ENCODE data around the gene CCNI2.
A peak's percentile ranks its signal among the peaks of the same experiment; 100 is the strongest.

Gene CCNI2

GRCh38 chr5:132776131-132776937 lies 29.1 kb downstream of the CCNI2 start:
- no peak for TF ChIP-seq CTCF (IDR thresholded peaks at IDR 0.05; ENCODE audit: low read depth, low read length, missing control alignments)
- DNase-seq (ENCODE audit: low read depth): no peak

GRCh38 chr5:132776938-132777208 lies 29.6 kb downstream of the CCNI2 start:
- TF ChIP-seq CTCF (IDR thresholded peaks at IDR 0.05; ENCODE audit: low read depth, low read length, missing control alignments): no peak
- no peak for DNase-seq (ENCODE audit: low read depth)
- H3K4me3 ChIP-seq (ENCODE audit: low read depth, low read length): peak overlapping the region; percentile 65

More at GRCh38 chr5:132776131-132776937, 29.1 kb downstream of the CCNI2 start:
- peak overlapping the region; percentile 65 for H3K4me3 ChIP-seq (ENCODE audit: low read depth, low read length)

GRCh38 chr5:132777209-132778069 lies 30.2 kb downstream of the CCNI2 start, which contains the start of gene SEPTIN8:
Gene SEPTIN8, minus strand, starts transcription at chr5:132777239. Its CDS starts 102 bp downstream, at chr5:132777137.
- DNase-seq (ENCODE audit: low read depth): no peak
- TF ChIP-seq CTCF (IDR thresholded peaks at IDR 0.05; ENCODE audit: low read depth, low read length, missing control alignments): no peak
- peak within 1 kb of the TSS; percentile 65 for H3K4me3 ChIP-seq (ENCODE audit: low read depth, low read length)

GRCh38 chr5:132778129-132778528 lies 30.9 kb downstream of the CCNI2 start:
- DNase-seq (ENCODE audit: low read depth): no peak
- TF ChIP-seq CTCF (IDR thresholded peaks at IDR 0.05; ENCODE audit: low read depth, low read length, missing control alignments): no peak
- H3K4me3 ChIP-seq (ENCODE audit: low read depth, low read length): peak overlapping the region; percentile 65; the same call in 1 of the 2 replicates

- no peak for TF ChIP-seq CTCF (IDR thresholded peaks at IDR 0.05; ENCODE audit: low read depth, low read length, missing control alignments)
- no peak for DNase-seq (ENCODE audit: low read depth)
- H3K4me3 ChIP-seq (ENCODE audit: low read depth, low read length): no peak overlapping the region
Observed at GRCh38 chr5:132778856-132779255, 31.6 kb downstream of the CCNI2 start.

- no peak for TF ChIP-seq CTCF (IDR thresholded peaks at IDR 0.05; ENCODE audit: low read depth, low read length, missing control alignments)
- no peak for DNase-seq (ENCODE audit: low read depth)
Observed at GRCh38 chr5:132779961-132780360, 32.7 kb downstream of the CCNI2 start.

More at GRCh38 chr5:132779961-132780360, 32.7 kb downstream of the CCNI2 start:
- no peak overlapping the region for H3K4me3 ChIP-seq (ENCODE audit: low read depth, low read length)

Data from GM12864 (cell line).